HG02759 (cell line): Measurements from ENCODE around the gene KCTD21.

Experiments used
- ATAC-seq: cut with Tn5 transposase; IDR thresholded peaks from one replicate; pipeline ENCODE4 v1.9.1; 2021; ENCODE audit warnings: mild to moderate bottlenecking, moderate library complexity; ENCODE audit not compliant: unreplicated experiment

Gene KCTD21

DNA sequence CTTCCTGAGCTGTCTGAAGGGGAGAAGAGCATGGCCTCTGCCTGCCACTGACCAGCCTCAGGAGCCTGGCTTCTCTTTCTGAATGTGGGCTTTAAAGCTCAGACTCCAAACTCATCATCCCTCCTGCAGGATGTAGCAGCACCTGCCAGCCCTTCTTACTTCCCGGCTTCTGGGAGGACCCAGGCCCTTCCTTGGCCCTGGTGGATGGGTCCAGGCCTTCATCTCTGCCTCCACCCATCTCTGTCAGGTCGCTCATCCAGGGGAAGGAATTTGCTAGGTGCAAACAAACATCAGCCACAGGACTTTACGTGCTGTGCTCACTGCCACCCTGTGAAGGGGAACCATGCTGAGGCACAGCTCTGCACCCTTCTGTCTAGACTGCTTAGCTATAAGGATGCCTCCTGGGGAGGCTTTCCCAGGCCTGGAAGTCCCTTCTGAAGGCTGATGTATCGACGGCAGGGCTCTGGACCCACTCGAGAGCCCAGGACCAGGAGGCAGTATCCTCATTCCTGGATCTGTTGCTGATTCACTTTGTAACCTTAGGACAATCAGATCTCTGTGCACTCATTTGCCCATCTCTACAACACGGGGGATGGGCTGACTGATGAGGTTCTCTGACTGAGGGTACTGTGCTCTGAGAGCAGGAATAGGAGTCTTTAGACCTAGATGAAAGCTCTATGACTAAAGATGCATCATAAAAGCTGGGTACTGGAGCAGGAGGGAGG, 31.2 kb upstream of the KCTD21 start:
- no peak for ATAC-seq

- ATAC-seq, result no peak
Observed at GRCh38 chr11:78218707-78219492, 30.5 kb upstream of the KCTD21 start.

DNA sequence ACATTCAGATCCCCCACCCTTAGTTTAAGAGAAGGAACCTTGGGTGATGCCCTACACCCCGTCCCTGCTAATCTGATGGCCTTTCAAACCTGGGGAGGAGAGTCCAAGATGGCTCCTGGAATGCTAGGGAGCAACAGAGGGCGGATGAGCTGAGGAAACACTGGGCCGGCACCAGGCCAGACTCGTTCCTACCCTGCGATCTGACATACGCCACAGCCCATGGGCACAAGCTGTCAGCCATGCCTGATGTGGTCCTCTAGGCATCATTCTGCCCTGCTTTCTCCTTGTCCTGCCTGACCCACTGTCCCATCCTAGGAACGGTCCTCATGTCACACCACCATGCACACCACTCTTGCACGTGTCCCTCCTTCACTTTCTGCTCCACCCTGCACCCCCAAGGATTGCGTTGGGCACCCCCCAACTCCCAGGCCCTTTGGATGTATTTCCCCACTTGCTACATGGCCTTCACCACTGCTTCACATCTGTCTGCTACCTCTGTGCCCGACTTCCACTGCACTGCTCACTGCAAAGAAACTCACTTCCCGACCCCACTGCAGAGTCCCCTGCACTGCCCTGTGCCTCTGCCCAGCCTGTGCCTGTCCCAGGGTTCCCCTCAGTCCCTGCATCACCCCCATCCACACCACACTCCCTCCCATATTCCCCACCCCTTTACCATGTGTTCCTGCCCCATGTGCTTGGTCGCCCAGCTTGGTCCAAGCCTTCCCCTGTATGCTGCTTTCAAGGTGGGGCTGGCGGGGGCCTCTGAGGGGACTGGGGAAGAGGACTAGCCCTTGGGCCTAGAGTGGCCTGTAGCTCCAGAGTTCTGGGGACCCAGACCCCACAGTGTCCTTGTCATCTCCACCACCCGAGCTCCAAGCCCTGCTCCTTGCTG, 29.5 kb upstream of the KCTD21 start:
- ATAC-seq, result no peak

DNA sequence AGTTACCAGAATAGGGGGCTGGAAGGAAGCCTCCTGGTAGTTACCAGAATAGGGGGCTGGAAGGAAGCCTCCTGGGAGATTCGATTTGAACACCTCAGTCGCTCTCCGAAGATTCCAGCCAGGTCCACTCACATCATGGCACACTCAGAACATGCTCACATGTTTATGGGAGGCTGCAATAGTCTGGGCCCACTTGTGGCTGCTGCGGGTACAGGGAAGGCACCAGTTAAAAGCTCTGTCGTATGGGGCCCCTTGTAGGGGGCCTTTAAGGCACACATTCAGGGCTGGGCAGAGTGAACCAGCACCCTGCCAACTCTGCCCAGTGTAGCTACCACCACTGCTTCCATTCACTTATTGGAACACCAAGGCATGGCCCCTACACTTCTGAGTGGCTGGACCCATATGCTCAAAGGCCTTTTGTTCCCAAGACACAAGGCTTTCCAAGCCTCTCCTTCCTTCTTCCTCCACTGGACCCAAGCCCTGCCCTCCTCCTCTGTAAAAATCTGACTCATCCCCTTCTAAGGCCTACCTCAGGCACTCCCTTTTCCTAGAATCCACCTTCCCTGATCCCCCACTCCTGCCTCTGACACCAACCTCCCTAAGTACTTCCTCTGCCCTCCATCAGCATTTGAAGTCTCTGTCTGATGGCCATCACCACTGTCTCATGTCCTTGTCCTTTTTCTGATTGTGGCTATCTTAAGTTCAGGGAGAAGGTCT, 28.3 kb upstream of the KCTD21 start:
- no peak for ATAC-seq

DNA sequence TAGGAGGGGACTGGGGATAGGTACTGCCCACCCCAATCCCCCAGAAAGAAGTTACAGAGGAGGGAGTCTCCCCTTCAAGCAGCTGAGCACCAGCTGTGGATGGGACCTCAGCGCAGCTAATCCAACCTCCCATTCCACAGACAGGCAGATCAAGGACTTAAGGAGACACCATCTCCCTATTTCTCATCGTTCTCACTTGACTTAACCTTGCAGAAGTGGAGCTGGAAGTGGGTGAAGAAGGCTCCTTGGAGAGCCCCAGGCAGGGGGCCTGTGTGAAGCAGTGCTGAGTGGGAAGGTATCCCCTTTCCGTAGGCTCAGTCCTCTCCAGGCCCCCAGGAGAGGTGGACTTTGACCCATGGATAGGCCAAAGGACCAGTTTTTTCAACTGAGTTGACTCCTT, 27.6 kb upstream of the KCTD21 start:
- no peak for ATAC-seq

- ATAC-seq, result no peak
Observed at GRCh38 chr11:78214331-78215194, 26.1 kb upstream of the KCTD21 start.

DNA sequence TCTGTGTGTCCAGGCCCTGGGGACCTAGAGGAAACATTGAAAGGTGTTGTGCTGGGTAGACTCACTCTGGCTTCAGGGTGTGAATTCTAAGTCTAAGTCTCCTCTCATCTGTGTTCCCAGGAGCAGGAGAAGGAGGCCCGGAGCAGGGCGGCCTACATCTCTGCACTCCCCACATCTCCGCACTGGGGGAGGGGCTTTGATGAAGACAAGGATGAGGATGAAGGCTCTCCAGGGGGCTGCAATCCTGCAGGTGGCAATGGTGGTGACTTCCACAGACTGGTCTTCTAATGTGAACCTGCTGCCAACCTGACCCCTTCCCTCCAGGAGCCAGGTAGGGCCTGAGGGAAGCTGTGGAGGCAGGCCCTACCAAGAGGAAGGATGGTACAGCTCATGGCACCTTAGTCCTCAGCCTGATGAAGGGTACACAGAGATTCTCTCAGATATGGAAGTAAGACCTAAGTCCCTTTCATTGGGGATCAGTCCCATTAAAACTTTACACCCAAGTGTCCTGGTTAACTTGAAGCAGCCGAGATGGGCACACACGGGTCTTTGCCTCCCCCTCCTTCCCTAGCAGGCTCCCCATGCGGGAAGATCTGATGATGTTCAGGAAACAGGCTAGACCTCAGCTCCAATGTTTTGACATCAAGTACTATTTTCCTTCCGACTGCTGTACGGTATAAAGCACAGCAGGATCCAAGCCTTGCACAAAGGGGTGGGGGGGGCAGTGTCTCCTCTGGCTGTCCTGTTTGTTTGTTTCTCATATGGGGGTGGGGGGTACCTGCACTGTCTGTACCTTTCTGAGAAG, 25.3 kb upstream of the KCTD21 start:
- no peak for ATAC-seq

- ATAC-seq, result no peak
Observed at GRCh38 chr11:78212586-78213371, 24.4 kb upstream of the KCTD21 start.

DNA sequence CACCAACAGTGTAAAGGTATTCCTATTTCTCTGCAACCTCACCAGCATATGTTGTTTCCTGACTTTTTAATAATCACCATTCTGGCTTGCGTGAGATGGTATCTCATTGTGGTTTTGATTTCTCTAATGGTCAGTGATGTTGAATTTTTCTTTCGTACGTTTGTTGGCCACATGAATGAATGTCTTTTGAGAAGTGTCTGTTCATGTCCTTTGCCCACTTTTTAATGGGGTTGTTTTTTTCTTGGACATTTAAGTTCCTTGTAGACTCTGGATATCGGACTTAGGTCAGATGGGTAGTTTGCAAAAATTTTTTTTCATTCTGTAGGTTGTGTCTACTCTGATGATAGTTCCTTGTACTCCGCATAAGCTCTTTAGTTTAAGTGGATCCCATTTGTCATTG, 23.1 kb upstream of the KCTD21 start:
- ATAC-seq, result no peak

GRCh38 chr11:78210000-78210608, 21.7 kb upstream of the KCTD21 start:
- no peak for ATAC-seq

DNA sequence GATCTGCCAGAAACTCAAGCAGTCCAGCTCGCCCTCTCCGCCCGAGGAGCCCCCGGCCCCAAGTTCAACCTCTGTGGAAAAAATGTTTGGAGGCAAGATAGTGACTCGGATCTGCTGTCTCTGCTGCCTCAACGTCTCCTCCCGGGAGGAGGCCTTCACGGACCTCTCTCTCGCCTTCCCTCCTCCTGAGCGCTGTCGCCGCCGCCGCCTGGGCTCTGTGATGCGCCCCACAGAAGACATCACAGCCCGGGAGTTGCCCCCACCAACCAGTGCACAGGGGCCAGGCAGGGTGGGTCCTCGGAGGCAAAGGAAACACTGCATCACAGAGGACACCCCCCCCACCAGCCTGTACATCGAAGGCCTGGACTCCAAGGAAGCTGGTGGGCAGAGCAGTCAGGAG, 21.1 kb upstream of the KCTD21 start:
- no peak for ATAC-seq

DNA sequence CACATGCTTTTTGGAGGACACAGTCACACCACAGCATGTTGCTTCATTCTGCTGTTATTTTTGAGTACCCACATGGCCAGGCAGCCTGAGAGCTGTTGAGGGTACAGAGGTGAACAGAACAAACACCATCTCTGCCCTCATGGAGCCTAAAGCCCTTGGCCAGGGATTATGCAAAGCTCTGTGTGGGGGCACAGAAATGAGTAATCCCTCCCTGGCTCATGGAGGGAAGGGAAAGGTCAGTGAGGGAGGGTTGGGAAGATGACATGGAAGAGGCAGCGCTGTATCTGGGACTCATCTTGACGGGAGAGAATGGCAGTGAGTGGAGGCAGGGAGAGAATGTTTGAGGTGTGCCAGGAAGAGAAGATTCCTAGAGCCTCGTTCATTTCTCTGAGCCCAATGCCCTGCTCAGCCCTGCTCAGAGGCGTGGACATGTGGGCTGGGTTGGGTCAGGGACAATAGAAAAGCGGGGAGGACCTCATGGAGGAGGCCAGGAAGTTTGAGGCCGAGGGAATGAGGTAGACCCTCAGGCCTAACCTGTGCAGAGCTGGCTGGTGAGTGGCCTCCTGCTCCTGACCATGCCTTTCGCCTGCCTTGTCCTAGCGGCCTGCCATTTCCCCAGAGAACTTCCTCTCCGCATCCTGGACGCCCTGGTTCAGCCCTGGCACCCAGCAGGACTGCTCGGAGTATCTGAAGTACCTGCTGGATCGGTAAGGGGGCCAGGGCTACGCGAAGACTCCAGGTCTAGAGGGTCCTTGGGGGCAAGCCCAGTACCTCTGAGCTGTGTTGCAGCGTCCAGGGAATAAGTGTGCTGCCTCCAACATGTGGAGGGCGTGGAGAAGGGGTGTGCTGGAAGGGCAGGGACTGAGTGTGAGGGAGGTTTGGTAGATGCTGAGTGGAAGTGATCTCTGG, 20.1 kb upstream of the KCTD21 start:
- ATAC-seq, result no peak

DNA sequence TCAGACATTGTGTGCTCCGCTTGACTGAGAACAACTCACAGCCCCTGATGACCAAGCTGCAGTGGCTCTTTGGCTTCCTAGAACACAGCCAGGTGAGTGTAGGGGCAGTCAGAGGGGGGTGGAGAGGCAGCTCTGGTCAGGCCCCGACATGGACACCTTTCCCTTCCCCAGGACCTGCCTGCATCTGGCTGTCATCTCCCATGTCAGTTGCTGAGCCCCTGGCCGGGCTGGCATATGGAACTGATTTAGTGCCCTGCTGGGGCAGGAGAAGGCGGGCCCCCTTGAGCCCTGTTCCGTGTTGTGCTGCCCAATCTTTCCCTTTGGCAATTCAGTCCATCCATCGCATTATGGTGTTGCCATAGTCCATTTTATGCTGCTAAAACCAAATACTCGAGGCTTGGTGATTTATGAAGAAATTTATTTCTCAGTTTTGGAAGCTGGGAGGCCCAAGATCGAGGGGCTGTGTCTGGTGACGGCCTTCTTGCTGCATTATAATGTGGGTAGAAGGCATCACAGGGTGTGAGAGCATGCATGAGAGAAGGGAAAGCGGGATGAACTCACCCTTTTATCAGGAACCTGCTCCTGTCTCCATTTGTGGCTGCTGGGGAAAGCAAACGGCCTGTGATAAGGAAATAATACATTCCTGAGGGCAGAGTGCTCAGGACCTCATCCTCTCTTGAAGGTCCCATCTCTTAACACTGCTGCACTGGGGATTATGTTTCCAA, 19.3 kb upstream of the KCTD21 start:
- no peak for ATAC-seq

DNA sequence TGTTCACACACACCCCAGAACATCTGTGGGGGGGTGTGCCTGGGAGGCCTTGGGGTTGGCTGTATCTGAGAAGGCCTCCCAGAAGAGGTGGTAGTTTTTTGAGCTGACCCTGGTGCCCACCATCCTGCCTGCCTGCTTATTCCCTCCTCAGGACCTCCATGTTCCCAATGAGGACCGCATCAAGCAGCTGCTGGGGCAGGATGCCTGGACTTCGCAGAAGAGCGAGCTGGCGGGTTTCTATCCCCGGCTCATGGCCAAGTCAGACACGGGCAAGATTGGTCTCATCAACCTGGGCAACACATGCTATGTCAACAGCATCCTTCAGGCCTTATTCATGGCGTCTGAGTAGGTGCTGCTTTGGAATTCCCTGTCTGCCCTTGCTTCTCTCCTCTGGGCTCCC, 17.3 kb upstream of the KCTD21 start:
- ATAC-seq, result no peak

DNA sequence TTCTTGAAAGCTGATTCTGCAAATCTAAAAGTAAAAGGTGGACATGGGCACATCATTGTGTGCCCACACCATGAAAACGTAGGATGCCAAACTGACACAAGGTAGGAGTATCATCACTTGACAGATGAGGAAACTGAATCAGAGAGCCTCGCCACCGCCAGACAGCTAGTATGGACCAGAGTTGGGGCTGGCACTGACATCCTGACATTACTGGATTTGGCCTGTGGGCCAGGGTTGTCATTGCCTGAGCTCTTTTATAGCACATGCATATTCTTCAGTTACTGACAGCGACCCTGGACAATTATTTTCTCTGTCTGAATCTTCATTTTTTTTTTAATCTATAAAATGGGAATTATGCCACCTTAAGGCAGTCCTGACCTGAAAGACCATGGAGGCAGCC, 16.8 kb upstream of the KCTD21 start:
- ATAC-seq, result no peak

DNA sequence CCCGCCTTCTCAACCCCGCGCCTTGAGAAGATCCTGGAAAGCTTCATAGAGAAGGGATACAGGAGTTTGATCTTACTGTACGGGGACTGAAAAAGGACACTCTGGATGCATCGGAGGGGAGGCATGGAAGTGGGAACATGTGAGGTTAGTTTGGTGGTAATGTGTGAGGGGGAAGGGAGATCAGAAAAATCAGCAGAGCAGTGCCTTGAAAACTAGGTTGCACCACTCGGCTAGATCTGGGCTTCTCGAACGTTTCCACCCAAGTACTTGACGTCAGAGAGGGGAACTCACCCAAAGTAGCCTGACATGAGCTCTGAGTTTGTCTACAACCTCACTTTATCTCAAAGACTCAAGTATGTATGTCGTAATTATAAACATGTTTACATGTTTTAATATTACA, 14.8 kb upstream of the KCTD21 start:
- ATAC-seq, result no peak
